HG02981 (cell line): ENCODE data around the gene TUBB.

Experiments used
- ATAC-seq: cut with Tn5 transposase; IDR thresholded peaks from one replicate; pipeline ENCODE4 v1.9.1; 2021; ENCODE audit warnings: mild to moderate bottlenecking, moderate library complexity; ENCODE audit not compliant: unreplicated experiment

TUBB gene

GRCh38 chr6:30719791-30720737 is at the start of gene TUBB:
Gene TUBB, plus strand, starts transcription at chr6:30720352. Its CDS starts 155 bp downstream, at chr6:30720507.
- peak; percentile 37 for ATAC-seq

- ATAC-seq: no peak
Observed at GRCh38 chr6:30670760-30671527, 49.2 kb upstream of the TUBB start.

- peak; percentile 69 for ATAC-seq
Observed at GRCh38 chr6:30672445-30673253, 47.5 kb upstream of the TUBB start, which contains the start of gene DHX16. Gene DHX16, minus strand, starts transcription at chr6:30673006. Its CDS starts 165 bp downstream, at chr6:30672841.

- no peak for ATAC-seq
Observed at GRCh38 chr6:30676660-30677285, 43.4 kb upstream of the TUBB start.

DNA sequence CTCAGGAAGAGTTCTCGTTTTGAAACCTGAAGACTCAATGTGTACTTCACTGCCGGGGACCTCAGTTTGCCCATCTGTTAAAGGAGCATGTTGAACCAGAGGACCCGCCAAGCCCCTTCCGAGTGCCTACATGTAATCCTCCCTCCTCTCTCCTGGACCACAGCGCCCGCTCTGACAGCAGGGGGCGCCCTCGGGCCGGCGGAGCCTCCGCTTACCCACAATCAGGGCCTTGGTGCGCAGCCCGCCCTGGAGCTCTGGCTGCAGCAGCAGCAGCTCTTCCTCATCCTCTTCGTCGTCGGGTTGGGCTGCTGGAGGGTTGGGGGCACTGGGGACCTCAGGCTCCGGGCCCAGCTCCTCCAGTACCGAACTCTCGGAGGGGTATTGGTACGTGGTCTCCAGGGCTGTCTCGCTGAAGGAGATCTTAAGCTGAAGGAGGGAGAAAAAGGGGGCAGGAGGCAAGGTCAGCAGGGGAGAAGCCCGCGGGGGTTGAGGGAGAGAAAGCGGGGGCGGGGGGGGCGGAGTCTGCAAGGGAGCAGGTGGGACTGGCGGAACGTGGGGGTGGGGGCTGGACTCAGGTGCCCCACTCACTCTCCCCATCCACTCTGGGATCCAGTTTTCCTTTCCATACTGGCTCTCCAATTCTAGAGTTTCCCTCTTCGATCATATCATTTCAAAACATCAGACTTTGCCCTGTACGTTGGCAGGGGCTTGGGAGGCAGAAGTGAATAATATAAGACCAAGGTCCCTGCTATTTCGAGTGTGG is 41.0 kb upstream of the TUBB start:
- ATAC-seq: no peak

DNA sequence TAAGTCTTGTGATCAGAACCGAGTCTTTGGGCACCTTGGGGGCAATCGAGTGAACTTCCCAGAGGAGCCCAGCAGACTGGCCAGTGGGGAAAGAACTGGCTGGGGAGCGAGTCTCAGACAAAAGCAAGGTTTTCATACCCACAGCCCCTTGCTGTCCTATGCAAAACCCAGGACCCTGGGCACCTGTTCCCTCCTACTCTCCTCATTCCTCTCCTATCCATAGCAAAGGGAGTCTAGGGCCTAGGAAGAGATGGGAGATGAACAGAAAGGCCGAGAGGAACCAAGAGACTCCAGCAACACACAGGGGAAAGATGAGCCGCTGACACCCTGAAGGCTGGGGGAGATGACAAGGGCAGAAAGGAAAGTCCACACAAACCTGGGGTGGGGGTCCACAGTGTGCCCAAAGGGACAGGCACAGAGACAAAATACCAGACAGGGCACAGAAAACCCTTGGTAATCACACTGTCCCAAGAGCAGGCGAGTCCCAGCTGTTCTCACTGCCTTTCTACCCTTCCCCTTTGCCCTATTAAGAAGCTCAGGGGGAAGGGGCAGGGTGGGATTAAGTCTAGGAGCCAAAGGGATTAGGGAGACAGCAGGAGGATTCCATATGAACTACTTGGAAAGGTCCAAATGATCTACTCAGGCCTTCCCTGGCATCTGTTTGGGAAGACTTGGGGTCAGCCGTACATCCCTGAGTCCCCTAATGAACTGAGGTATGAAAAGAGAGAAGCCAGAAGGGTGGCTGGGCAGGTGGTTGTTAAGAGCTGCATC is 40.2 kb upstream of the TUBB start:
- no peak for ATAC-seq

DNA sequence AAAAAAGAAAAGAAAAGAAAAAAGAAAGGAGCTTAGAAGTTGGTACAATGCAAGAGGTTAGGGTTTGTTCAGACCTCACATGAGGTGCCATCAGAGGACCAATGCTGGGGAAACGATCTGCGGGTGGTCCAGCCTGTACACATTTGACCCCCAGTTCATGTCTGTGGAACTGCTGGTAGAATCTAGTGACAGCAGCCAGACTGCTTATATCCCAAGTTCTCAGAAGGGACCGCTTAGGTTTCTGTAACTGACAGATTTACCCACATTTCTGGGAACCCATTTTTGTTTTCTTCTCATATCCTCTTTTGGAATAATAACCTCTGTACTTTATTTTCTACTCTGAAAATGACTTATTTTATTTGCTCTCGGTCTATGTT is 38.4 kb upstream of the TUBB start:
- ATAC-seq: no peak

DNA sequence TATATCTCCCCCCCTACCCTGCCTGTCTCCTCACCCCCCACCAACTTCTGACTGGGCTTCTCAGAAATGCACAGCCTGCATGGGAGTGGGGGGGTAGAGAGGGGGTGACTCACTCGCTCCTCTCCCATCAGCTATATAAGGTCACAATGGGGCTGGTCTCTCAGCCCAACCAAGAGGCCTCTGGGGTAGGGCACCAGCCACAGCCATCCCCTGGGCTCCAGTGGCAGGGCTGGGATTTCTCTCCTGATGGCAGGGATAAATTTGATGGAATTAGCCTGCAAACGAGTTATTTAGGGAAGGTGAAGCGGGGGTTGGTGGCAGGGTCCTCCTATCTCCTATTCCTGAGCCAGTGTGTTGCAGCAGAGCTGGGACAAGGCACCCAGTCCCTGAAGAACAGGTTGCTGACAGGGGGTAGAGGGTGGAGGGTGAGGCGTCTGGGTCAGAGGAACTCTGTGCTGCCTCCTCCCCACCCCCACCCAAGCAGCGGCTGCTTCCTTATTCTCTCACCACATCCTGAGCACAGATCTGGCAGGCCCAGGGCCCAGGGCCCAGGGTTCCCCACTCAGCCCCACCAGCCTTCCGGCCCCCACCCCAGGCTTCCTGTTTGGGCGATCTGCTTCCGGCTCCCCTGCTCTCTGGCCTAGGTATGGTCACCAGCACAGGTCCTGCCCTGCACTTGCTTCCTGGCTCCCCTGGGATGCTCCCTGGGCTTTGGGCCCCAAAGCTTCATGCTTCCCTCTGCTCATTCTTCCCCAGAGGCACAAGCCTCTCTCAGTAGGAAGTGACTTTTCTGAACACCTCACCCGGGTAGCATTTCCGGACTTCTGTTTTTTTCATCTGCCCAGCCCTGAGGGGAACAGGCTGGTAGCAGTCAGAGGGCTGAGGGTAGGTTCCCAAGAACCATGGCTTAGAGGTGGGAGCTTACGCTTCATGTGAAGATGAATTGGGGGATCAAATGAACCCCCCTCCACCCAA is 37.7 kb upstream of the TUBB start:
- peak; percentile 33 for ATAC-seq

GRCh38 chr6:30683183-30683979 is 36.8 kb upstream of the TUBB start:
- ATAC-seq: no peak

DNA sequence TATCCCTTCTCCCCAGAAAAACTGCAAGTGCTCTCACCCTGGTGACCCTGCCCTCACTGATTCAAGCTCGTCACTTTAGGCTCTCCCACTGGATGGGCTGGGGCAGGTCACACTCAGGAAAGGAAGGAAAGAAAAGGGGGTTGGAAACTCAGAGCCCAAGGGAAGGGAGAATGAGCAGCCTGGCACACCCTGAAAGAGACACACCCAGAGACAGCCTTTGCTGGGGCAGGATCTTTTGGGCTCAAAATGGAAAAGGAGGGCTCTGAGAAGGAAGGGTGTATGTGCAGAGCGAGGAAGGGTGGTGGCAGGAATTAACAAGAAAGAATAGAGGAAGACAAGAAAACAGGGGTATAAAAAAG is 36.2 kb upstream of the TUBB start:
- no peak for ATAC-seq

GRCh38 chr6:30684386-30685156 is 35.6 kb upstream of the TUBB start:
- ATAC-seq: no peak

- ATAC-seq: no peak
Observed at GRCh38 chr6:30685157-30686008, 34.8 kb upstream of the TUBB start.

GRCh38 chr6:30686009-30686907 is 33.9 kb upstream of the TUBB start, which contains the start of gene PPP1R18:
Gene PPP1R18, minus strand, starts transcription at chr6:30686645. Its CDS starts 627 bp downstream, at chr6:30686018.
- no peak for ATAC-seq

GRCh38 chr6:30686908-30687658 is 33.1 kb upstream of the TUBB start:
- peak; percentile 42 for ATAC-seq
